Activated T-cell treated with anti-CD3 and anti-CD28 coated beads for 48 hours (primary cell): ENCODE results near the gene KRT16.
"Not testable (repeated sequence)": the region's sequence is repeated elsewhere in the genome, so short reads cannot be mapped to it uniquely, and the experiment has no call there.

ENCODE experiments used
- DNase-seq: peaks from one replicate; pipeline ENCODE4 v3.0.0-alpha.2; 2020; ENCODE audit warnings: low read depth

KRT16 gene

GRCh38 chr17:41627316-41628072 lies 14.9 kb upstream of the KRT16 start:
- DNase-seq = no peak

GRCh38 chr17:41626914-41627295 lies 14.3 kb upstream of the KRT16 start:
- not testable (repeated sequence) for DNase-seq

GRCh38 chr17:41626028-41626913 lies 13.7 kb upstream of the KRT16 start:
- not testable (repeated sequence) for DNase-seq

GRCh38 chr17:41625602-41626001 lies 13.0 kb upstream of the KRT16 start:
- DNase-seq = no peak

- no peak for DNase-seq
Observed at GRCh38 chr17:41624208-41625101, 11.9 kb upstream of the KRT16 start, which contains the start of gene KRT17. Gene KRT17 (minus strand): TSS chr17:41624575. CDS start chr17:41624509, 66 bp downstream.

- not testable (repeated sequence) for DNase-seq
Observed at GRCh38 chr17:41623184-41623861, 10.8 kb upstream of the KRT16 start.

GRCh38 chr17:41622340-41623183 lies 10.0 kb upstream of the KRT16 start:
- not testable (repeated sequence) for DNase-seq

GRCh38 chr17:41621916-41622315 lies 9.3 kb upstream of the KRT16 start:
- no peak for DNase-seq

GRCh38 chr17:41621435-41621817 lies 8.9 kb upstream of the KRT16 start:
- not testable (repeated sequence) for DNase-seq

- no peak for DNase-seq
Observed at GRCh38 chr17:41620583-41621434, 8.2 kb upstream of the KRT16 start.

- not testable (repeated sequence) for DNase-seq
Observed at GRCh38 chr17:41619927-41620582, 7.5 kb upstream of the KRT16 start.

GRCh38 chr17:41619036-41619926 lies 6.7 kb upstream of the KRT16 start:
- no peak for DNase-seq

- no peak for DNase-seq
Observed at GRCh38 chr17:41618341-41619035, 5.9 kb upstream of the KRT16 start.

- no peak for DNase-seq
Observed at GRCh38 chr17:41617698-41618097, 5.1 kb upstream of the KRT16 start.

- no peak for DNase-seq
Observed at GRCh38 chr17:41617136-41617535, 4.6 kb upstream of the KRT16 start.

- not testable (repeated sequence) for DNase-seq
Observed at GRCh38 chr17:41616486-41616885, 3.9 kb upstream of the KRT16 start.

GRCh38 chr17:41615454-41615853 lies 2.9 kb upstream of the KRT16 start:
- no peak for DNase-seq
